ENCODE data around the gene NAV2. TPM values are rescaled to one million over a fixed set of nuclear protein-coding genes. Genes with fewer than 3 reads are reported as not detected.

NAV2 gene
- total and polyA plus RNA-seq, 11 donors = 7.6 to 46.5 (median 20.2) TPM

- peaks cover 0 to 42% (median 19%) of the 10 kb centered on the region in 12 donors for H3K4me1 ChIP-seq
- TF ChIP-seq CTCF (IDR thresholded peaks at IDR 0.05) (no peak), POLR2A (IDR thresholded peaks at IDR 0.05) (no peak)
- H3K27me3 ChIP-seq = no peaks in the 10 kb centered on the region
- ATAC-seq = peak in 3 of 4 donors; percentile 67 to 79 (median 75)
- DNase-seq = peak in 4 of 5 donors; percentile 26 to 50 (median 32)
- H3K4me3 ChIP-seq = no peak overlapping the region
- peak overlapping the region in 10 of 12 donors; percentile 13 to 81 (median 72) for H3K27ac ChIP-seq
- no peaks in the 10 kb centered on the region for H3K9me3 ChIP-seq
- no peaks in the 10 kb centered on the region for H3K36me3 ChIP-seq
- WGBS, 4 donors = 36 to 55% (median 47%) methylated on average over 1 of the region's 1 CpG
- intact Hi-C loops (cut with DNase I) = loop anchor here in 1 of 10 donors (5.0 kb wide), 1 partner anchor 35 kb away; no protein-coding TSS in a partner anchor
Measured at GRCh38 chr11:20007386-20007785, 294.7 kb downstream of the NAV2 start.

GRCh38 chr11:20008190-20008870 lies 295.7 kb downstream of the NAV2 start:
- Histone ChIP-seq H3K27me3 (no peaks in the 10 kb centered on the region), H3K36me3 (no peaks in the 10 kb centered on the region), H3K4me1 (peaks cover 0 to 36% (median 17%) of the 10 kb centered on the region in 12 donors), H3K4me3 (no peak overlapping the region), H3K27ac (peak overlapping the region in 9 of 12 donors; percentile 0 to 81 (median 73)), H3K9me3 (no peaks in the 10 kb centered on the region)
- 73 to 77% (median 76%) methylated on average over 6 of the region's 6 CpGs for WGBS, 4 donors
- no peak for DNase-seq
- no peak for TF ChIP-seq CTCF (IDR thresholded peaks at IDR 0.05)
- TF ChIP-seq POLR2A (IDR thresholded peaks at IDR 0.05) = no peak
- peak in 1 of 4 donors; percentile 18 for ATAC-seq
- intact Hi-C loops (cut with DNase I) = loop anchor here in 1 of 10 donors (5.0 kb wide), 1 partner anchor 34 kb away; no protein-coding TSS in a partner anchor

- DNase-seq (no peak), ATAC-seq (peak in 1 of 4 donors; percentile 46)
- H3K9me3 ChIP-seq = no peaks in the 10 kb centered on the region
- 37 to 48% (median 45%) methylated on average over 10 of the region's 10 CpGs for WGBS, 4 donors
- H3K4me3 ChIP-seq = no peak overlapping the region
- peaks cover 0 to 42% (median 17%) of the 10 kb centered on the region in 12 donors for H3K4me1 ChIP-seq
- H3K27ac ChIP-seq = peak overlapping the region in 8 of 12 donors; percentile 0 to 81 (median 70)
- H3K27me3 ChIP-seq = no peaks in the 10 kb centered on the region
- TF ChIP-seq CTCF (IDR thresholded peaks at IDR 0.05) (no peak), POLR2A (IDR thresholded peaks at IDR 0.05) (no peak)
- intact Hi-C loops (cut with DNase I) = loop anchor here in 1 of 10 donors (5.0 kb wide), 1 partner anchor 33 kb away; no protein-coding TSS in a partner anchor
- H3K36me3 ChIP-seq = no peaks in the 10 kb centered on the region
Measured at GRCh38 chr11:20008871-20009644, 296.4 kb downstream of the NAV2 start.
